GM12801 (cell line): Measurements from ENCODE around the gene BBX.

Experiments used
- CTCF ChIP-seq: IDR thresholded peaks from one replicate; pipeline ENCODE4 v1.5.1; 2011; ENCODE audit warnings: control low read depth; ENCODE audit not compliant: insufficient read length; ENCODE audit errors: extremely low read depth

Gene BBX

GRCh38 chr3:107611775-107612469, 89.2 kb downstream of the BBX start:
- no peak for TF ChIP-seq CTCF

- no peak for TF ChIP-seq CTCF
Observed at GRCh38 chr3:107612664-107613084, 89.9 kb downstream of the BBX start.

- TF ChIP-seq CTCF, result no peak
Observed at GRCh38 chr3:107619549-107619948, 96.8 kb downstream of the BBX start.

GRCh38 chr3:107620534-107620933, 97.8 kb downstream of the BBX start:
- TF ChIP-seq CTCF, result no peak

GRCh38 chr3:107621465-107621864, 98.7 kb downstream of the BBX start:
- TF ChIP-seq CTCF, result no peak

GRCh38 chr3:107627962-107628542, 105.3 kb downstream of the BBX start:
- TF ChIP-seq CTCF, result no peak

GRCh38 chr3:107629566-107629965, 106.8 kb downstream of the BBX start:
- no peak for TF ChIP-seq CTCF
